Stimulated activated CD8-positive, alpha-beta memory T cell treated with anti-CD3 and anti-CD28 coated beads, Interleukin-15, amount 100 ng/mL, for 4 hours (primary cell): ENCODE results near the gene GALNTL6.
"Not testable (repeated sequence)": the region's sequence is repeated elsewhere in the genome, so short reads cannot be mapped to it uniquely, and the experiment has no call there.

ENCODE experiments used
- DNase-seq, 2 donors: peaks; one replicate each; pipeline ENCODE4 v3.0.0-alpha.2; 2020; ENCODE audit warnings: low read depth in 2 of 2

GALNTL6 gene

GRCh38 chr4:172660251-172660650, 847.0 kb downstream of the GALNTL6 start:
- DNase-seq = no peak

GRCh38 chr4:172662113-172662512, 848.9 kb downstream of the GALNTL6 start:
- no peak for DNase-seq

GRCh38 chr4:172666711-172667368, 853.6 kb downstream of the GALNTL6 start:
- no peak for DNase-seq

- DNase-seq = no peak
These were observed 861.6 kb downstream of the GALNTL6 start for GRCh38 chr4:172674811-172675210.

- DNase-seq = no peak
These were observed 862.0 kb downstream of the GALNTL6 start for GRCh38 chr4:172675232-172675631.

- no peak for DNase-seq
These were observed 867.5 kb downstream of the GALNTL6 start for GRCh38 chr4:172680691-172681090.

GRCh38 chr4:172683021-172683420, 869.8 kb downstream of the GALNTL6 start:
- no peak for DNase-seq

- DNase-seq = no peak
These were observed 872.8 kb downstream of the GALNTL6 start for GRCh38 chr4:172686021-172686420.

- DNase-seq = no peak
These were observed 875.3 kb downstream of the GALNTL6 start for GRCh38 chr4:172688534-172688933.

- no peak for DNase-seq
These were observed 878.3 kb downstream of the GALNTL6 start for GRCh38 chr4:172691552-172691951.

GRCh38 chr4:172692701-172693100, 879.5 kb downstream of the GALNTL6 start:
- DNase-seq = no peak

GRCh38 chr4:172698256-172698655, 885.1 kb downstream of the GALNTL6 start:
- DNase-seq = no peak

- no peak for DNase-seq
These were observed 892.4 kb downstream of the GALNTL6 start for GRCh38 chr4:172705565-172705964.

- no peak for DNase-seq
These were observed 892.8 kb downstream of the GALNTL6 start for GRCh38 chr4:172706000-172706399.

- no peak for DNase-seq
These were observed 894.4 kb downstream of the GALNTL6 start for GRCh38 chr4:172707622-172708021.

- no peak for DNase-seq
These were observed 895.0 kb downstream of the GALNTL6 start for GRCh38 chr4:172708184-172708583.

- no peak for DNase-seq
These were observed 896.2 kb downstream of the GALNTL6 start for GRCh38 chr4:172709376-172709775.

GRCh38 chr4:172716291-172716690, 903.1 kb downstream of the GALNTL6 start:
- no peak for DNase-seq

- DNase-seq = no peak
These were observed 908.5 kb downstream of the GALNTL6 start for GRCh38 chr4:172721659-172722058.

- DNase-seq = no peak
These were observed 912.4 kb downstream of the GALNTL6 start for GRCh38 chr4:172725581-172725980.

- DNase-seq = no peak
These were observed 912.8 kb downstream of the GALNTL6 start for GRCh38 chr4:172726001-172726423.

- no peak for DNase-seq
These were observed 914.4 kb downstream of the GALNTL6 start for GRCh38 chr4:172727631-172728030.

GRCh38 chr4:172733645-172734044, 920.4 kb downstream of the GALNTL6 start:
- not testable (repeated sequence) for DNase-seq

GRCh38 chr4:172734555-172734954, 921.4 kb downstream of the GALNTL6 start:
- DNase-seq = no peak
